Tibial nerve (tissue), 3 donors: ENCODE measurements around the gene UQCRQ.

Experiments
- CTCF ChIP-seq, 5 experiments: fragments of 200-600 bp in 3 of 5; fragments of 450-650 bp in 2 of 5; sonication (generic) in 3 of 5; IDR thresholded peaks; one replicate each; pipeline ENCODE4 v1.5.1; 2016 to 2019; ENCODE audit warnings: antibody characterized with exemption in 5 of 5, mild to moderate bottlenecking in 3 of 5, moderate library complexity in 2 of 5
- POLR2A ChIP-seq, 2 donors: fragments of 450-650 bp; IDR thresholded peaks; one replicate each; pipeline ENCODE4 v1.6.1; 2017; ENCODE audit warnings: antibody characterized with exemption in 2 of 2, mild to moderate bottlenecking in 2 of 2, moderate library complexity in 2 of 2

DNA sequence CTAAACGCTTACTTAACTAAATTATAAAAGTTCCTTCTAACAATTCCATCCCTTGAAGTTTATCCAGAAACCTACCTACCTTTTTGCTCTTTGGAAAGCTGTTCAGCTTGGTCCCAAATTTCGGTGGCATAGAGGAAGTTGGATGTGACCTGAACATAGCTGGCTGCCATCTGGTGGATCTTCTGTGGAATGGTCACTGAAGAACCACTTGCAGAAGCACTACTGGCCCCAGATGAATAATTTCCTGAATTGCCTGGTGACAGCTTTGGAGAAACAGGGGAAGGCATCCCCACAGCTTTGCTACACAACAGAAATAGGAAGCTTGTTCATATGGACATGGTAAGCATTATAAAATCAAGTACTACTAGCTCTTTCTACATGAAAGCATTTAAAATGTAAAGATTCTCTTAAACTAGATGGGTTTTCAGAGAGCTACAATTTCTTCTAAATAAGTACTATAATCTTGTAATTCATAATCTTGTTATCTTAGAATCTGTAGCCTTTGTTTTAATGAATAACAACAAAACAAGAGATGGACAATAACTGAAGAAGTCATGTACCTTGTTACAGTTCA lies 16.9 kb downstream of the UQCRQ start:
- TF ChIP-seq CTCF (IDR thresholded peaks at IDR 0.05) (peak; percentile 49 to 61 (median 52)), POLR2A (IDR thresholded peaks at IDR 0.05) (no peak)
